B cell (primary cell): Measurements from ENCODE around the gene NUMBL. TPM values are rescaled to one million over a fixed set of nuclear protein-coding genes. Genes with fewer than 3 reads are reported as not detected.

Source experiments
- ATAC-seq: fragments of 200-7000 bp; cut with Tn5 transposase; one replicate; pipeline ENCODE4 v1.10.0; 2021; ENCODE audit warnings: low read depth, mild to moderate bottlenecking, moderate number of reproducible peaks, moderate library complexity
- CTCF ChIA-PET: fragments of 350-600 bp; sonication (Branson Sonifier 250); formaldehyde crosslinking; loops from one replicate; lab custom pipeline; 2021; ENCODE audit warnings: antibody characterized with exemption, inconsistent platforms; lab: Charles Lee
- POLR2A ChIA-PET: fragments of 350-600 bp; sonication (Branson Sonifier 250); formaldehyde crosslinking; loops from one replicate; lab custom pipeline; 2021; ENCODE audit warnings: antibody characterized with exemption; lab: Charles Lee
- DNase-seq: peaks from one replicate; pipeline ENCODE4 v3.0.0; 2013
- H2AFZ ChIP-seq: 2 replicates; pipeline ENCODE4 v1.6.1; 2012; ENCODE audit warnings: mild to moderate bottlenecking, low read depth, low read length; ENCODE audit not compliant: insufficient read depth, poor library complexity, severe bottlenecking
- H3K27ac ChIP-seq, 2 donors: 1 replicate in 1 of 2; 2 replicates in 1 of 2; pipeline ENCODE4 v1.5.1; 2012 to 2013; ENCODE audit warnings: low read length in 2 of 2, mild to moderate bottlenecking in 2 of 2, moderate library complexity in 1 of 2
- H3K27me3 ChIP-seq, 4 experiments: fragments of 200-600 bp in 1 of 4; sonication (generic) in 1 of 4; replicated peaks in 1 of 4; 1 replicate in 2 of 4; 2 replicates in 2 of 4; pipeline versions ENCODE4 v1.6.1 to v1.7.0; 2013 to 2016; ENCODE audit warnings: low read length in 3 of 4, mild to moderate bottlenecking in 2 of 4, mixed read lengths in 1 of 4, moderate library complexity in 1 of 4; ENCODE audit not compliant: insufficient read depth in 4 of 4, control insufficient read depth in 3 of 4; ENCODE audit errors: control extremely low read depth in 1 of 4
- H3K36me3 ChIP-seq, 2 experiments: replicated peaks in 1 of 2; 1 replicate in 1 of 2; 2 replicates in 1 of 2; pipeline versions ENCODE4 v1.6.1 to v1.7.1; 2013; ENCODE audit warnings: low read length in 1 of 2; ENCODE audit not compliant: insufficient read depth in 2 of 2, control insufficient read depth in 1 of 2; ENCODE audit errors: control extremely low read depth in 1 of 2, extremely low read depth in 1 of 2
- H3K4me1 ChIP-seq, 2 donors: fragments of 200-600 bp in 1 of 2; sonication (generic) in 1 of 2; 1 replicate in 1 of 2; 2 replicates in 1 of 2; pipeline versions ENCODE4 v1.5.1 to v1.6.1; 2013 to 2017; ENCODE audit warnings: low read length in 2 of 2; ENCODE audit not compliant: control insufficient read depth in 2 of 2, insufficient read depth in 2 of 2
- H3K4me2 ChIP-seq: replicated peaks from 2 replicates; pipeline ENCODE3; 2012; ENCODE audit warnings: mild to moderate bottlenecking, low read depth, low read length; ENCODE audit not compliant: poor library complexity, severe bottlenecking
- H3K4me3 ChIP-seq, 5 experiments: fragments of 200-600 bp in 1 of 5; sonication (generic) in 1 of 5; 1 replicate in 3 of 5; 2 replicates in 2 of 5; pipeline versions ENCODE4 v1.5.1 to v1.7.0; 2011 to 2016; ENCODE audit warnings: low read length in 4 of 5, mild to moderate bottlenecking in 4 of 5, low read depth in 2 of 5, control low read depth in 1 of 5, moderate library complexity in 1 of 5; ENCODE audit not compliant: insufficient read depth in 1 of 5; ENCODE audit errors: control extremely low read depth in 1 of 5, extremely low read depth in 1 of 5
- H3K79me2 ChIP-seq: fragments of 200-600 bp; sonication (generic); one replicate; pipeline ENCODE4 v1.6.0; 2016; ENCODE audit warnings: low read length; ENCODE audit not compliant: control insufficient read depth, insufficient read depth
- H3K9ac ChIP-seq: fragments of 200-600 bp; sonication (generic); 2 replicates; pipeline ENCODE4 v1.6.1; 2017; ENCODE audit warnings: mild to moderate bottlenecking, low read length, moderate library complexity
- H3K9me3 ChIP-seq, 3 donors: one replicate each; pipeline versions ENCODE4 v1.6.1 to v1.7.1; 2013; ENCODE audit warnings: low read length in 2 of 3; ENCODE audit not compliant: control insufficient read depth in 2 of 3, insufficient read depth in 1 of 3; ENCODE audit errors: control extremely low read depth in 1 of 3
- H4K20me1 ChIP-seq: 2 replicates; pipeline ENCODE4 v1.6.0; 2012; ENCODE audit warnings: mild to moderate bottlenecking, low read length; ENCODE audit not compliant: insufficient read depth, control insufficient read depth, poor library complexity, severe bottlenecking
- H3K27ac Mint-ChIP-seq: one replicate; pipeline ENCODE4 v1.8.0; 2021; ENCODE audit warnings: mixed read lengths
- H3K27me3 Mint-ChIP-seq: one replicate; pipeline ENCODE4 v1.8.0; 2021; ENCODE audit warnings: mixed read lengths
- H3K4me1 Mint-ChIP-seq: one replicate; pipeline ENCODE4 v1.8.0; 2021; ENCODE audit warnings: mixed read lengths
- H3K4me3 Mint-ChIP-seq: one replicate; pipeline ENCODE4 v1.8.0; 2021; ENCODE audit warnings: mixed read lengths
- H3K9me3 Mint-ChIP-seq: one replicate; pipeline ENCODE4 v1.8.0; 2022; ENCODE audit warnings: mixed read lengths; ENCODE audit not compliant: insufficient read depth
- EZH2 ChIP-seq: IDR thresholded peaks from 2 replicates; pipeline ENCODE4 v1.6.1; 2012; ENCODE audit warnings: borderline replicate concordance, low read depth, mild to moderate bottlenecking, moderate library complexity, low read length; ENCODE audit not compliant: insufficient read depth, poor library complexity, severe bottlenecking
- WGBS: methylation state at CpG from one replicate; pipeline ENCODE4 v1.1.5; 2013; ENCODE audit warnings: missing lambda C conversion rate; ENCODE audit not compliant: insufficient coverage; 5-methylcytosine and 5-hydroxymethylcytosine counted together
- intact Hi-C: fragments of 100-400 bp; cut with micrococcal nuclease; formaldehyde crosslinking; loops from one replicate; pipeline ENCODE4 v1.10.0; 2022
- polyA plus RNA-seq: library from polyadenylated mRNA; depleted of rRNA; stranded (reverse); fragments of >200 nt; gene quantifications from 2 replicates; pipeline ENCODE4 v1.2.3, GENCODE V29; 2012
- total RNA-seq, 2 donors: library from RNA; stranded (reverse); fragments of 120-200 nt in 1 of 2; gene quantifications; 1 replicate in 1 of 2; 2 replicates in 1 of 2; pipeline versions ENCODE4 v1.2.3 to v1.2.4, GENCODE V29; 2013 to 2022
- TF ChIP-seq, protein P1 (sequence below): fragments of 200-600 bp; IDR thresholded peaks from one replicate; pipeline ENCODE4 v1.8.0; 2022; ENCODE audit warnings: antibody characterized with exemption, mild to moderate bottlenecking

The NUMBL gene
- total and polyA plus RNA-seq, 2 donors (not counting 1 experiment from before 2014, with no cell fraction given) = 7.8 to 21.8 TPM

DNA sequence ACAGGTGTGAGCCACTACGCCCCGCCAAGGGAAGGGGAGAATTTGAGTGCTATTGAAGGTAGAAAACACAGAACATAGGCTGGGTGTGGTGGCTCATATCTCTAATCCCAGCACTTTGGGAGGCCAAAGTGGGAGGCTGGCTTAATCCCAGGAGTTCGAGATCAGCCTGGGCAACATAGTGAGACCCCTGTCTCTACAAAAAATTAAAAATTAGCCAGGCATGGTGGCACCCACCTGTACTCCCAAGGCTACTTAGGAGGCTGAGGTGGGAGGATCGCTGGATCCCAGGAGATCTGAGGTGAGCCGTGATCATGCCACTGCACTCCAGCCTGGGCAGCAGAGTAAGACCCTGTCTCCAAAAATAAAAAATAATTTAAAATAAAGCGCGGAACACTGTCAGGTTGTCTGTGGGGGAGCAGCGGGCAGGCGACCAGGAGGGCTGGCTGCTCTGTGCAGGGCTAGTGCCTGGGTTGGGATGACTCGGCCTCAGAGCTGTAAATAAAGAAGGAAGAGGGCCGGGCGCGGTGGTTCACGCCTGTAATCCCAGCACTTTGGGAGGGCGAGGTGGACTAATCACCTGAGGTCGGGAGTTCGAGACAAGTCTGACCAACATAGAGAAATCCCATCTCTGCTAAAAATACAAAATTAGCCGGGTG lies 48.3 kb downstream of the NUMBL start:
- Histone ChIP-seq H3K4me2 (no peak overlapping the region), H2AFZ (no peak overlapping the region), H3K79me2 (no peaks in the 10 kb centered on the region), H3K4me1 (peaks cover 5 to 8% of the 10 kb centered on the region in 2 donors), H3K27ac (no peak overlapping the region), H3K4me3 (no peak overlapping the region), H3K36me3 (no peaks in the 10 kb centered on the region), H3K9me3 (no peaks in the 10 kb centered on the region), H3K27me3 (peaks cover 0 to 5% (median 0%) of the 10 kb centered on the region in 4 experiments), H4K20me1 (no peaks in the 10 kb centered on the region), H3K9ac (no peak overlapping the region)
- Mint-ChIP-seq H3K9me3 (no peaks in the 10 kb centered on the region), H3K4me1 (peaks cover 9% of the 10 kb centered on the region), H3K27me3 (peaks cover 13% of the 10 kb centered on the region), H3K27ac (no peak overlapping the region), H3K4me3 (no peak overlapping the region)
- WGBS = 98% methylated on average over 11 of the region's 18 CpGs
- POLR2A ChIA-PET = no interaction called here
- ATAC-seq (no peak), DNase-seq (no peak)
- TF ChIP-seq, protein P1, sequence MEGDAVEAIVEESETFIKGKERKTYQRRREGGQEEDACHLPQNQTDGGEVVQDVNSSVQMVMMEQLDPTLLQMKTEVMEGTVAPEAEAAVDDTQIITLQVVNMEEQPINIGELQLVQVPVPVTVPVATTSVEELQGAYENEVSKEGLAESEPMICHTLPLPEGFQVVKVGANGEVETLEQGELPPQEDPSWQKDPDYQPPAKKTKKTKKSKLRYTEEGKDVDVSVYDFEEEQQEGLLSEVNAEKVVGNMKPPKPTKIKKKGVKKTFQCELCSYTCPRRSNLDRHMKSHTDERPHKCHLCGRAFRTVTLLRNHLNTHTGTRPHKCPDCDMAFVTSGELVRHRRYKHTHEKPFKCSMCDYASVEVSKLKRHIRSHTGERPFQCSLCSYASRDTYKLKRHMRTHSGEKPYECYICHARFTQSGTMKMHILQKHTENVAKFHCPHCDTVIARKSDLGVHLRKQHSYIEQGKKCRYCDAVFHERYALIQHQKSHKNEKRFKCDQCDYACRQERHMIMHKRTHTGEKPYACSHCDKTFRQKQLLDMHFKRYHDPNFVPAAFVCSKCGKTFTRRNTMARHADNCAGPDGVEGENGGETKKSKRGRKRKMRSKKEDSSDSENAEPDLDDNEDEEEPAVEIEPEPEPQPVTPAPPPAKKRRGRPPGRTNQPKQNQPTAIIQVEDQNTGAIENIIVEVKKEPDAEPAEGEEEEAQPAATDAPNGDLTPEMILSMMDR = no peak
- no peak for TF ChIP-seq EZH2
- CTCF ChIA-PET = interaction anchor here (0.6 to 2.0 kb wide), 2 partner anchors 7 to 100 kb away, joined by 3 to 5 read pairs; no protein-coding TSS in a partner anchor
- intact Hi-C loops = no loop called here

DNA sequence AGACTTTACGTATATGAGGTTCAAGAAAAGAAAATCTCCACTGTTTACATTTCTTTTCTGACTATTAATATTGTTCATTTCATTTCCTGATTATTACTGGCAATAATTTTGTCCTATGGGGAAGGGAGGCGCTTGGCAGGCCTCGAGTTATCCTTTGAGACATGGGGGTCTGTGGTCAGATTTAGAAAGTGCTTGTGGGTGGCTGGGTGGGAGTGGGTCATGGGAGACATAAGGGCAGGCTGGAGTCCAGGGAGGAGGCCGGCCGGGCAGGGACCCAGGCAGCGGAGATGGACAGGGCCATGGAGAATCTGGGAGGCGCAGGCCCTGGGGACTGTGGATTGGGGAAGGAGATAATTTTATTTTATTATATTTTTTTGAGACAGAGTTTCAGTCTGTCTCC lies 49.2 kb downstream of the NUMBL start:
- no CpG with 5 or more reads among the region's 7 CpGs for WGBS
- TF ChIP-seq, protein P1 = no peak
- TF ChIP-seq EZH2 = no peak
- Mint-ChIP-seq H3K9me3 (no peaks in the 10 kb centered on the region), H3K27ac (no peak overlapping the region), H3K27me3 (peaks cover 7% of the 10 kb centered on the region), H3K4me1 (peaks cover 9% of the 10 kb centered on the region), H3K4me3 (no peak overlapping the region)
- H4K20me1 ChIP-seq = no peaks in the 10 kb centered on the region
- no peak overlapping the region for H3K9ac ChIP-seq
- intact Hi-C loops = no loop called here
- peaks cover 5 to 8% of the 10 kb centered on the region in 2 donors for H3K4me1 ChIP-seq
- DNase-seq (no peak), ATAC-seq (no peak)
- H2AFZ ChIP-seq = no peak overlapping the region
- ChIA-PET CTCF (no interaction called here), POLR2A (no interaction called here)
- H3K27me3 ChIP-seq = peaks cover 0 to under 1% (median 0%) of the 10 kb centered on the region in 4 experiments
- H3K79me2 ChIP-seq = no peaks in the 10 kb centered on the region
- no peak overlapping the region for H3K27ac ChIP-seq
- no peaks in the 10 kb centered on the region for H3K9me3 ChIP-seq
- H3K4me2 ChIP-seq = no peak overlapping the region
- H3K4me3 ChIP-seq = no peak overlapping the region
- no peaks in the 10 kb centered on the region for H3K36me3 ChIP-seq
